GM19395 (cell line): ENCODE results near the gene MRO.
"Not testable (repeated sequence)": the region's sequence is repeated elsewhere in the genome, so short reads cannot be mapped to it uniquely, and the experiment has no call there.

Source experiments
- ATAC-seq: cut with Tn5 transposase; IDR thresholded peaks from one replicate; pipeline ENCODE4 v1.9.1; 2021; ENCODE audit warnings: mild to moderate bottlenecking, moderate library complexity; ENCODE audit not compliant: unreplicated experiment

Gene MRO

GRCh38 chr18:50793641-50794565 is 25.9 kb downstream of the MRO start:
- no peak for ATAC-seq

- ATAC-seq, result no peak
Observed at GRCh38 chr18:50792885-50793284, 26.9 kb downstream of the MRO start.

GRCh38 chr18:50791599-50792438 is 28.0 kb downstream of the MRO start:
- no peak for ATAC-seq

GRCh38 chr18:50790948-50791347 is 28.9 kb downstream of the MRO start:
- no peak for ATAC-seq

GRCh38 chr18:50790241-50790640 is 29.6 kb downstream of the MRO start:
- no peak for ATAC-seq

- ATAC-seq, result no peak
Observed at GRCh38 chr18:50788284-50788683, 31.5 kb downstream of the MRO start.

- no peak for ATAC-seq
Observed at GRCh38 chr18:50786864-50787263, 33.0 kb downstream of the MRO start.

- ATAC-seq, result no peak
Observed at GRCh38 chr18:50783553-50783952, 36.3 kb downstream of the MRO start.

GRCh38 chr18:50779021-50779420 is 40.8 kb downstream of the MRO start:
- ATAC-seq, result not testable (repeated sequence)

- ATAC-seq, result no peak
Observed at GRCh38 chr18:50776383-50776782, 43.4 kb downstream of the MRO start.

GRCh38 chr18:50775726-50776125 is 44.1 kb downstream of the MRO start:
- ATAC-seq, result no peak

- no peak for ATAC-seq
Observed at GRCh38 chr18:50775207-50775606, 44.6 kb downstream of the MRO start.

GRCh38 chr18:50769463-50769862 is 50.4 kb downstream of the MRO start:
- ATAC-seq, result no peak

- no peak for ATAC-seq
Observed at GRCh38 chr18:50757358-50757757, 62.5 kb downstream of the MRO start.

GRCh38 chr18:50754297-50754696 is 65.5 kb downstream of the MRO start:
- no peak for ATAC-seq

- no peak for ATAC-seq
Observed at GRCh38 chr18:50753311-50753710, 66.5 kb downstream of the MRO start.

GRCh38 chr18:50751947-50752346 is 67.9 kb downstream of the MRO start:
- no peak for ATAC-seq

- no peak for ATAC-seq
Observed at GRCh38 chr18:50751490-50751889, 68.3 kb downstream of the MRO start.

- no peak for ATAC-seq
Observed at GRCh38 chr18:50750546-50750945, 69.3 kb downstream of the MRO start.

GRCh38 chr18:50749945-50750344 is 69.9 kb downstream of the MRO start:
- ATAC-seq, result no peak

- ATAC-seq, result no peak
Observed at GRCh38 chr18:50749421-50749820, 70.4 kb downstream of the MRO start.
